ENCODE data around the gene MRPS33. TPM values are rescaled to one million over a fixed set of nuclear protein-coding genes. Genes with fewer than 3 reads are reported as not detected.

Gene MRPS33
- total RNA-seq, 4 donors from 2014 or later, result 16.0 to 21.5 (median 18.9) TPM

DNA sequence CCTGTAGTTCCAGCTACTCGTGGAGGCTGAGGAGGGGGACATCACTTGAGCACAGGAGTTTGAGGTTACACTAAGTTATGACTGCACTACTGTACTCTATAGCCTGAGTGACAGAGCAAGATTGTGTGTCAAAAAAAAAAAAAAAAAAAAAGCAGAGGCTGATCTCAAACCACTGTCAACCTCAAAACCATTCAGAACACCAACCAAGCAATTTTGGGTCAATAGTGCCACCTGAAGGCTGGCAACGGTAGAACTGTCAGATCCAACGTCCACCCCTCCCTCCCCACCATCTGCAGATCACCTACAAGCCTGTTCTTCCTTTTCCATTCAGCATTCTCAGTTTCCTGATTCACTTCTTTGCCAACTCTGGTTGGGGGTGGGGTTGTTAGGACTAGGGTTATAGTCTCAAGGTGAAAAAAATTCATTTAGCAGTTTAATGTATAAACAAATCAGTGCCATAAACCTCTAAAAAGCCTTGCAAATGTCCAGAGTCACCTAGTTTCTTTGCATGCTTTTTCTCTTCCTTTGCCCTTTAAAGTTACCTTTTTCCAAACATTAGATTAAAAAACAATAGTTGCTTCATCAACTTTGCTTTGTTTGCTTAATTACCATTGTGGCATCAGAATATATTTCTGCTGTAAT, 2.6 kb downstream of the MRPS33 start:
- no peak for ATAC-seq (ENCODE audit: low FRiP score)
- TF ChIP-seq, protein P1, sequence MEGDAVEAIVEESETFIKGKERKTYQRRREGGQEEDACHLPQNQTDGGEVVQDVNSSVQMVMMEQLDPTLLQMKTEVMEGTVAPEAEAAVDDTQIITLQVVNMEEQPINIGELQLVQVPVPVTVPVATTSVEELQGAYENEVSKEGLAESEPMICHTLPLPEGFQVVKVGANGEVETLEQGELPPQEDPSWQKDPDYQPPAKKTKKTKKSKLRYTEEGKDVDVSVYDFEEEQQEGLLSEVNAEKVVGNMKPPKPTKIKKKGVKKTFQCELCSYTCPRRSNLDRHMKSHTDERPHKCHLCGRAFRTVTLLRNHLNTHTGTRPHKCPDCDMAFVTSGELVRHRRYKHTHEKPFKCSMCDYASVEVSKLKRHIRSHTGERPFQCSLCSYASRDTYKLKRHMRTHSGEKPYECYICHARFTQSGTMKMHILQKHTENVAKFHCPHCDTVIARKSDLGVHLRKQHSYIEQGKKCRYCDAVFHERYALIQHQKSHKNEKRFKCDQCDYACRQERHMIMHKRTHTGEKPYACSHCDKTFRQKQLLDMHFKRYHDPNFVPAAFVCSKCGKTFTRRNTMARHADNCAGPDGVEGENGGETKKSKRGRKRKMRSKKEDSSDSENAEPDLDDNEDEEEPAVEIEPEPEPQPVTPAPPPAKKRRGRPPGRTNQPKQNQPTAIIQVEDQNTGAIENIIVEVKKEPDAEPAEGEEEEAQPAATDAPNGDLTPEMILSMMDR (IDR thresholded peaks at IDR 0.05), result no peak
- DNase-seq (ENCODE audit: low spot score), result no peak

DNA sequence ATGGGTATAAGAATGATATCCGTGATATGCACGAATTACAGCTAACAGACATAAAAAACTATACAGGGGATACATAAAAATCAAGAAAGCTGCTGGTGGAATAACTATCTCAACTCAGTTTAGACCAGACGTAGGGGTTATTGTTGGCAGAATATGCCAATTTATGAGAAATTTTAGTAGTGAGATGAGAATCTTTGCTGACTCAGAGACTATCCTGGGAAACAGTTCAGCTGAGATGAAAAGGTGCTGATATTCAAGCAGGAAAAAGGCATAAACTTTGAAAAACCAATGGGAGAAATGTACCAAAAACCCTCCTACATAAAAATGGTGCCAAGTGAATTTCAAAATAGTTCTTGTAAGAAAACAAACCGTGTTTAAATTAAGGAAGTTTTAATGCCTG, 3.3 kb downstream of the MRPS33 start:
- TF ChIP-seq, protein P1 (IDR thresholded peaks at IDR 0.05), result no peak
- DNase-seq (ENCODE audit: low spot score) (no peak), ATAC-seq (ENCODE audit: low FRiP score) (no peak)

DNA sequence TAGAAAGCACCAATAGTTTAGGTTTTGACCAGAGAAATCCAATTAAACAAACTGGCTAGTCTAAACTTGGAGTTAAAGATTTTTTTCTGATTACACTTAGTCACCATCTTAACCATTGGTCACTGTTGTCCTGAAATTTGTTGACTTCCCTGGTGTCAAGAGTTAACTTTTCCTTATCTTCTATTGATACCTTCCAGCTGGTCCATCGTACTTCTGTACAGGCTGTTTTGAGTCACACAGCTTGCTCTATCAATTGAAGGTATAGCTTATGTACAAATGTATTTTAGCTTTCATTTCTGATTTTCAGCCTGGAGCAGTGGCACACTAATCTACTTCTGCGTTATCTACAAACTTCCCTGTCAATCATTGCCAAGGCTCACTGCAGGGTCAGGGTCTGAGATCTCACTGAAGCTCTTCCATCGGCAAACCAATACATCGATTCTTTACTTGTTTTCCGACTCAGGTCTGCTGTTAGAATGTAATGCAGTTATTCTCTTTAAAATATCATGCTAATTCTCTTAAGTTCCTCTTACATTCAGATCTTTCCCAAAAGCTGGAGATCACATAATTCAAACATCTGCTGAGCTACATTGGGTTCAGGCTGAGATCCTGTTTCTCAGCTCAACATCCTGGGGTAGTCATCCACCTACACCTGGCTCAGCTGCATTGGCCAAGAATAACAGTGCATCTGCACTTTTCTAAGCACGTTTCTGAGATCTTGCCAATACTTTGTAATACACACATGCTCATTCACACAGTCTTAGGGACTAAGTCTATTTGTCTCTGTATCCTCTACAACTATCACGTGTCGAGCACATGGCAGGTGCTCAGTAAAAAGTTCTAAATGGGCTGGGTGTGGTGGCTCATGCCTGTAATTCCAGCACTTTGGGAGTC, 11.3 kb downstream of the MRPS33 start:
- ATAC-seq (ENCODE audit: low FRiP score) (no peak), DNase-seq (ENCODE audit: low spot score) (no peak)
- TF ChIP-seq, protein P1 (IDR thresholded peaks at IDR 0.05), result no peak

DNA sequence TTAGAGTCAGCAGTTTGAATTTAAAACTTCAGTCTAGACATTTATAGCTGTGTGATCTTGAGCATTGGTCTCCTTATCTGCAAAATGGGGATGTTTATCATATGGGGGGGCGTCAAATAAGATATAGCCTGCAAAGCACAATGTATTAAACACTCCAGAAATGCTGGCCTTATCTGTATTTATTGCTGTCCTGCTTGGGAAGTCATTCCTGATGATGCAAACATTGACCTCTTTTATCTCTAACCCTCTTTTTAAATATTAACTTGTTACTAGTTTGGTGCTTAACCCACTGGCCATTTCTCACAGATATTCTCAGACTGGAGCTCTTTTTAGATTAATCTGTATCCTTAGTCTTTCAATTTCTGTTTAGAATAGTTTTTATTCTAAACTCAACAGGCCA, 13.2 kb downstream of the MRPS33 start:
- TF ChIP-seq, protein P1 (IDR thresholded peaks at IDR 0.05), result no peak
- no peak for ATAC-seq (ENCODE audit: low FRiP score)
- no peak for DNase-seq (ENCODE audit: low spot score)

DNA sequence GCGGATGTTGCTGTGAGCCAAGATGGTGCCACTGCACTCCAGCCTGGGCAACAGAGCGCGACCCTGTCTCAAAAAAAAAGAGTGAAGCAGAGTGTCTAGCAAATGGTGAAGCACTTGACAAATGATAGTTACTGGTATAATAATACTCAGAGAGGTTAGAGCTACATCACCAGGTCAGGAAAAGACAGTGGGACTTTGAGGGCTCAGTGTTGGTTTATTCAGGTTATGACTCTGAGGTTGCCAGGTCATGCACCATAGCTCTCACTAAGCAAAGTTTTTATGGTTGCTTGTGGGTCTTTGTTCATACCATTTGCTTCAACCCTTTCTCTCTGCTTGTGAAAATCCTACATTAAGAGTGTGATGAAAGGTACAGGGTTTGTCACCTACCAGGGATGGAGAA, 13.6 kb downstream of the MRPS33 start:
- ATAC-seq (ENCODE audit: low FRiP score), result no peak
- no peak for DNase-seq (ENCODE audit: low spot score)
- TF ChIP-seq, protein P1 (IDR thresholded peaks at IDR 0.05), result no peak

DNA sequence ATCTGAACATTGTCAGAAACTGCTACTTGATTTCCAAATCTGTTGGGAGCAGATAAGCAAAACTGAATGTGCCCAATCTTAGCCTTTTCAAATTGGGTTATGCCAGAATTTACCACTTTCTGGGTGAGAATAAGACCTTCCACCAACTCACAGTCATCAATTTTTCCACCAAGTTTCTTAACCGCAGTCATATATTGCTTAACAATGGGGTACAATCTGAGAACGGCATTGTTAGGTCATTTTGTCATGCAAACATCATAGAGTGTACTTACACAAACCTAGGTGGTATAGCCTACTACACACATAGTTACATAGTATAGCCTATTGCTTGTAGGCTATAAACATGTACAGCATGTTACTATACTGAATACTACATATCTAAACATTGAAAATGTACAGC, 16.0 kb downstream of the MRPS33 start:
- TF ChIP-seq, protein P1 (IDR thresholded peaks at IDR 0.05), result no peak
- DNase-seq (ENCODE audit: low spot score) (no peak), ATAC-seq (ENCODE audit: low FRiP score) (no peak)
